ENCODE measurements around the gene RPS26.
"Not testable (repeated sequence)": the region's sequence is repeated elsewhere in the genome, so short reads cannot be mapped to it uniquely, and the experiment has no call there.

RPS26 gene

GRCh38 chr12:56031987-56032386, 9.7 kb upstream of the RPS26 start:
- H3K4me1 Mint-ChIP-seq (ENCODE audit: low read depth in 2 of 2) = peaks cover 1 to 3% of the 10 kb centered on the region in 2 donors
- no peaks in the 10 kb centered on the region for H3K27me3 Mint-ChIP-seq
- DNase-seq (no peak), ATAC-seq (replicated peaks) (no peak)
- no peaks in the 10 kb centered on the region for H3K9me3 Mint-ChIP-seq
- no peak overlapping the region for H3K27ac Mint-ChIP-seq
- H3K36me3 Mint-ChIP-seq (ENCODE audit: insufficient read depth) = peaks cover 12% of the 10 kb centered on the region
- no peak overlapping the region for H3K4me3 Mint-ChIP-seq

- DNase-seq = no peak
- Mint-ChIP-seq H3K36me3 (ENCODE audit: insufficient read depth) (peaks cover 10% of the 10 kb centered on the region), H3K9me3 (no peaks in the 10 kb centered on the region), H3K27ac (no peak overlapping the region), H3K27me3 (no peaks in the 10 kb centered on the region), H3K4me3 (no peak overlapping the region), H3K4me1 (ENCODE audit: low read depth in 2 of 2) (peaks cover 1 to 15% of the 10 kb centered on the region in 2 donors)
- peak; percentile 69 for ATAC-seq (replicated peaks)
Measured at GRCh38 chr12:56034586-56035332, 7.0 kb upstream of the RPS26 start.

- Mint-ChIP-seq H3K4me1 (ENCODE audit: low read depth in 2 of 2) (peaks cover 7 to 18% of the 10 kb centered on the region in 2 donors), H3K9me3 (no peaks in the 10 kb centered on the region), H3K4me3 (peak overlapping the region in 1 of 2 donors; percentile 17), H3K27ac (peak overlapping the region; percentile 34 to 92), H3K36me3 (ENCODE audit: insufficient read depth) (peaks cover 13% of the 10 kb centered on the region), H3K27me3 (no peaks in the 10 kb centered on the region)
- DNase-seq (no peak), ATAC-seq (replicated peaks) (no peak)
Measured at GRCh38 chr12:56037161-56037560, 4.6 kb upstream of the RPS26 start.

GRCh38 chr12:56038022-56038655, 3.6 kb upstream of the RPS26 start:
- no peaks in the 10 kb centered on the region for H3K27me3 Mint-ChIP-seq
- peaks cover 23% of the 10 kb centered on the region for H3K36me3 Mint-ChIP-seq (ENCODE audit: insufficient read depth)
- H3K4me1 Mint-ChIP-seq (ENCODE audit: low read depth in 2 of 2) = peaks cover 16 to 25% of the 10 kb centered on the region in 2 donors
- no peaks in the 10 kb centered on the region for H3K9me3 Mint-ChIP-seq
- peak overlapping the region; percentile 50 to 64 for H3K4me3 Mint-ChIP-seq
- DNase-seq (no peak), ATAC-seq (replicated peaks) (no peak)
- H3K27ac Mint-ChIP-seq = peak overlapping the region; percentile 34 to 92

- Mint-ChIP-seq H3K9me3 (no peaks in the 10 kb centered on the region), H3K4me1 (ENCODE audit: low read depth in 2 of 2) (peaks cover 18 to 28% of the 10 kb centered on the region in 2 donors), H3K4me3 (peak overlapping the region in 1 of 2 donors; percentile 10), H3K27ac (no peak overlapping the region), H3K36me3 (ENCODE audit: insufficient read depth) (peaks cover 41% of the 10 kb centered on the region), H3K27me3 (no peaks in the 10 kb centered on the region)
- ATAC-seq (replicated peaks) (no peak), DNase-seq (no peak)
Measured at GRCh38 chr12:56040151-56040550, 1.6 kb upstream of the RPS26 start.

GRCh38 chr12:56040963-56041551, 661 bp upstream of the RPS26 start:
- Mint-ChIP-seq H3K36me3 (ENCODE audit: insufficient read depth) (peaks cover 43% of the 10 kb centered on the region), H3K4me3 (peak overlapping the region; percentile 89 to 90), H3K9me3 (no peaks in the 10 kb centered on the region), H3K27ac (peak overlapping the region; percentile 95 to 96), H3K27me3 (no peaks in the 10 kb centered on the region), H3K4me1 (ENCODE audit: low read depth in 2 of 2) (peaks cover 18 to 29% of the 10 kb centered on the region in 2 donors)
- no peak for DNase-seq
- no peak for ATAC-seq (replicated peaks)

GRCh38 chr12:56042430-56042813, 704 bp downstream of the RPS26 start:
- peak overlapping the region; percentile 89 to 90 for H3K4me3 Mint-ChIP-seq
- not testable (repeated sequence) for H3K9me3 Mint-ChIP-seq; ATAC-seq (replicated peaks); H3K27me3 Mint-ChIP-seq
- peaks cover 49% of the 10 kb centered on the region for H3K36me3 Mint-ChIP-seq (ENCODE audit: insufficient read depth)
- peak in 1 of 3 experiments; percentile 28 for DNase-seq
- peak overlapping the region; percentile 95 to 96 for H3K27ac Mint-ChIP-seq
- H3K4me1 Mint-ChIP-seq (ENCODE audit: low read depth in 2 of 2) = peaks cover 18 to 31% of the 10 kb centered on the region in 2 donors

- Mint-ChIP-seq H3K36me3 (ENCODE audit: insufficient read depth) (peaks cover 51% of the 10 kb centered on the region), H3K9me3 (no peaks in the 10 kb centered on the region), H3K27ac (peak overlapping the region; percentile 95 to 96), H3K4me1 (ENCODE audit: low read depth in 2 of 2) (peaks cover 18 to 27% of the 10 kb centered on the region in 2 donors), H3K4me3 (peak overlapping the region; percentile 89 to 90), H3K27me3 (no peaks in the 10 kb centered on the region)
- DNase-seq = no peak
- ATAC-seq (replicated peaks) = no peak
Measured at GRCh38 chr12:56042843-56043242, 1.1 kb downstream of the RPS26 start.

- H3K9me3 Mint-ChIP-seq = no peaks in the 10 kb centered on the region
Measured at GRCh38 chr12:56046027-56046780, 4.5 kb downstream of the RPS26 start.

GRCh38 chr12:56053407-56053893, 11.7 kb downstream of the RPS26 start:
- Mint-ChIP-seq H3K27me3 (no peaks in the 10 kb centered on the region), H3K4me1 (ENCODE audit: low read depth in 2 of 2) (peaks cover 5 to 6% of the 10 kb centered on the region in 2 donors)

More at GRCh38 chr12:56046027-56046780, 4.5 kb downstream of the RPS26 start:
- no peak for ATAC-seq (replicated peaks)
- Mint-ChIP-seq H3K36me3 (ENCODE audit: insufficient read depth) (peaks cover 51% of the 10 kb centered on the region), H3K27ac (no peak overlapping the region), H3K4me1 (ENCODE audit: low read depth in 2 of 2) (peaks cover 18 to 24% of the 10 kb centered on the region in 2 donors), H3K4me3 (no peak overlapping the region), H3K27me3 (no peaks in the 10 kb centered on the region)
- no peak for DNase-seq

GRCh38 chr12:56059964-56060363, 18.2 kb downstream of the RPS26 start:
- not testable (repeated sequence) for H3K4me1 Mint-ChIP-seq (ENCODE audit: low read depth in 2 of 2); ATAC-seq (replicated peaks); H3K27ac Mint-ChIP-seq; H3K27me3 Mint-ChIP-seq; DNase-seq; H3K4me3 Mint-ChIP-seq; H3K36me3 Mint-ChIP-seq (ENCODE audit: insufficient read depth); H3K9me3 Mint-ChIP-seq

More at GRCh38 chr12:56053407-56053893, 11.7 kb downstream of the RPS26 start:
- Mint-ChIP-seq H3K4me3 (no peak overlapping the region), H3K36me3 (ENCODE audit: insufficient read depth) (no peaks in the 10 kb centered on the region), H3K9me3 (no peaks in the 10 kb centered on the region), H3K27ac (no peak overlapping the region)
- ATAC-seq (replicated peaks) (no peak), DNase-seq (no peak)

GRCh38 chr12:56061982-56062381, 20.3 kb downstream of the RPS26 start:
- no peaks in the 10 kb centered on the region for H3K9me3 Mint-ChIP-seq
- H3K27ac Mint-ChIP-seq = no peak overlapping the region
- H3K4me3 Mint-ChIP-seq = no peak overlapping the region
- no peak for ATAC-seq (replicated peaks)
- no peaks in the 10 kb centered on the region for H3K36me3 Mint-ChIP-seq (ENCODE audit: insufficient read depth)
- H3K27me3 Mint-ChIP-seq = peaks cover 0 to 8% of the 10 kb centered on the region in 2 donors
- H3K4me1 Mint-ChIP-seq (ENCODE audit: low read depth in 2 of 2) = no peaks in the 10 kb centered on the region
- DNase-seq = no peak

- Mint-ChIP-seq H3K27me3 (peaks cover 0 to 8% of the 10 kb centered on the region in 2 donors), H3K4me1 (ENCODE audit: low read depth in 2 of 2) (no peaks in the 10 kb centered on the region), H3K4me3 (no peak overlapping the region), H3K27ac (no peak overlapping the region), H3K36me3 (ENCODE audit: insufficient read depth) (no peaks in the 10 kb centered on the region), H3K9me3 (no peaks in the 10 kb centered on the region)
- ATAC-seq (replicated peaks) (no peak), DNase-seq (no peak)
Measured at GRCh38 chr12:56062996-56063395, 21.3 kb downstream of the RPS26 start.
